ENCODE data around the gene CERS4. TPM values are rescaled to one million over a fixed set of nuclear protein-coding genes. Genes with fewer than 3 reads are reported as not detected.
"Not testable (repeated sequence)": the region's sequence is repeated elsewhere in the genome, so short reads cannot be mapped to it uniquely, and the experiment has no call there.

CERS4 gene
- total RNA-seq, 1 donor from 2014 or later: 16.7 TPM

- H3K9me3 Mint-ChIP-seq (ENCODE audit: unreplicated experiment): no peaks in the 10 kb centered on the region
- DNase-seq (ENCODE audit: extremely low spot score, unreplicated experiment): no peak
Measured at GRCh38 chr19:8259142-8259921, 50.2 kb downstream of the CERS4 start.

GRCh38 chr19:8259922-8260247 is 50.7 kb downstream of the CERS4 start:
- H3K27ac Mint-ChIP-seq (ENCODE audit: unreplicated experiment): no peak overlapping the region
- peaks cover 3% of the 10 kb centered on the region for H3K4me1 Mint-ChIP-seq (ENCODE audit: unreplicated experiment)
- no peak for TF ChIP-seq CTCF (IDR thresholded peaks at IDR 0.05)
- DNase-seq (ENCODE audit: extremely low spot score, unreplicated experiment): no peak
- no peaks in the 10 kb centered on the region for H3K36me3 Mint-ChIP-seq (ENCODE audit: unreplicated experiment)
- no peaks in the 10 kb centered on the region for H3K27me3 Mint-ChIP-seq (ENCODE audit: unreplicated experiment)
- no peak overlapping the region for H3K4me3 Mint-ChIP-seq (ENCODE audit: unreplicated experiment)
- H3K9me3 Mint-ChIP-seq (ENCODE audit: unreplicated experiment): no peaks in the 10 kb centered on the region

More at GRCh38 chr19:8259142-8259921, 50.2 kb downstream of the CERS4 start:
- H3K4me3 Mint-ChIP-seq (ENCODE audit: unreplicated experiment): no peak overlapping the region
- H3K27me3 Mint-ChIP-seq (ENCODE audit: unreplicated experiment): no peaks in the 10 kb centered on the region
- no peak for TF ChIP-seq CTCF (IDR thresholded peaks at IDR 0.05)
- peaks cover 3% of the 10 kb centered on the region for H3K4me1 Mint-ChIP-seq (ENCODE audit: unreplicated experiment)
- H3K36me3 Mint-ChIP-seq (ENCODE audit: unreplicated experiment): no peaks in the 10 kb centered on the region
- no peak overlapping the region for H3K27ac Mint-ChIP-seq (ENCODE audit: unreplicated experiment)

GRCh38 chr19:8261347-8261746 is 52.2 kb downstream of the CERS4 start:
- Mint-ChIP-seq H3K36me3 (ENCODE audit: unreplicated experiment) (no peaks in the 10 kb centered on the region), H3K27ac (ENCODE audit: unreplicated experiment) (no peak overlapping the region), H3K4me1 (ENCODE audit: unreplicated experiment) (peaks cover 3% of the 10 kb centered on the region), H3K4me3 (ENCODE audit: unreplicated experiment) (no peak overlapping the region), H3K9me3 (ENCODE audit: unreplicated experiment) (no peaks in the 10 kb centered on the region), H3K27me3 (ENCODE audit: unreplicated experiment) (peaks cover 6% of the 10 kb centered on the region)
- no peak for TF ChIP-seq CTCF (IDR thresholded peaks at IDR 0.05)
- no peak for DNase-seq (ENCODE audit: extremely low spot score, unreplicated experiment)

- Mint-ChIP-seq H3K9me3 (ENCODE audit: unreplicated experiment) (no peaks in the 10 kb centered on the region), H3K4me3 (ENCODE audit: unreplicated experiment) (no peak overlapping the region), H3K27me3 (ENCODE audit: unreplicated experiment) (peaks cover 6% of the 10 kb centered on the region), H3K27ac (ENCODE audit: unreplicated experiment) (no peak overlapping the region), H3K4me1 (ENCODE audit: unreplicated experiment) (peaks cover 3% of the 10 kb centered on the region), H3K36me3 (ENCODE audit: unreplicated experiment) (no peaks in the 10 kb centered on the region)
- no peak for TF ChIP-seq CTCF (IDR thresholded peaks at IDR 0.05)
- DNase-seq (ENCODE audit: extremely low spot score, unreplicated experiment): no peak
Measured at GRCh38 chr19:8261881-8262280, 52.7 kb downstream of the CERS4 start.

GRCh38 chr19:8262431-8262830 is 53.3 kb downstream of the CERS4 start:
- no peak for TF ChIP-seq CTCF (IDR thresholded peaks at IDR 0.05)
- no peaks in the 10 kb centered on the region for H3K36me3 Mint-ChIP-seq (ENCODE audit: unreplicated experiment)
- no peaks in the 10 kb centered on the region for H3K9me3 Mint-ChIP-seq (ENCODE audit: unreplicated experiment)
- no peak for DNase-seq (ENCODE audit: extremely low spot score, unreplicated experiment)
- H3K4me1 Mint-ChIP-seq (ENCODE audit: unreplicated experiment): peaks cover 3% of the 10 kb centered on the region
- no peak overlapping the region for H3K4me3 Mint-ChIP-seq (ENCODE audit: unreplicated experiment)
- no peak overlapping the region for H3K27ac Mint-ChIP-seq (ENCODE audit: unreplicated experiment)
- H3K27me3 Mint-ChIP-seq (ENCODE audit: unreplicated experiment): peaks cover 6% of the 10 kb centered on the region

- peaks cover 12% of the 10 kb centered on the region for H3K4me1 Mint-ChIP-seq (ENCODE audit: unreplicated experiment)
- H3K36me3 Mint-ChIP-seq (ENCODE audit: unreplicated experiment); H3K27me3 Mint-ChIP-seq (ENCODE audit: unreplicated experiment): not testable (repeated sequence)
Measured at GRCh38 chr19:8264248-8264647, 55.1 kb downstream of the CERS4 start.

More at GRCh38 chr19:8264248-8264647, 55.1 kb downstream of the CERS4 start:
- not testable (repeated sequence) for H3K9me3 Mint-ChIP-seq (ENCODE audit: unreplicated experiment); DNase-seq (ENCODE audit: extremely low spot score, unreplicated experiment); H3K27ac Mint-ChIP-seq (ENCODE audit: unreplicated experiment); H3K4me3 Mint-ChIP-seq (ENCODE audit: unreplicated experiment)
